Trophoblast cell (in vitro differentiated cells and primary cell): ENCODE results near the gene ERGIC1.
A peak's percentile ranks its signal among the peaks of the same experiment; 100 is the strongest.

ENCODE experiments used
- DNase-seq, 2 donors: peaks; one replicate each; pipeline ENCODE4 v3.0.0-alpha.2; 2016
- H2AFZ ChIP-seq: 2 replicates; pipeline ENCODE4 v1.6.1; 2013; ENCODE audit warnings: low read length, moderate library complexity, mild to moderate bottlenecking; ENCODE audit not compliant: insufficient read depth, poor library complexity
- H2AK5ac ChIP-seq: 2 replicates; pipeline ENCODE4 v1.6.1; 2013; ENCODE audit warnings: mild to moderate bottlenecking, low read length
- H2BK120ac ChIP-seq: 2 replicates; pipeline ENCODE4 v1.6.1; 2013; ENCODE audit warnings: low read length, mild to moderate bottlenecking, moderate library complexity; ENCODE audit not compliant: insufficient read depth, poor library complexity
- H2BK12ac ChIP-seq: 2 replicates; pipeline ENCODE4 v1.6.1; 2013; ENCODE audit warnings: mild to moderate bottlenecking, low read length, moderate library complexity
- H2BK5ac ChIP-seq: 2 replicates; pipeline ENCODE4 v1.6.1; 2013; ENCODE audit warnings: low read length, low read depth, moderate library complexity, mild to moderate bottlenecking; ENCODE audit not compliant: poor library complexity
- H3K14ac ChIP-seq: 2 replicates; pipeline ENCODE4 v1.6.1; 2013; ENCODE audit warnings: mild to moderate bottlenecking, low read length
- H3K18ac ChIP-seq: 2 replicates; pipeline ENCODE4 v1.6.1; 2013; ENCODE audit warnings: mild to moderate bottlenecking, low read length
- H3K23ac ChIP-seq: 2 replicates; pipeline ENCODE4 v1.6.1; 2013; ENCODE audit warnings: low read length
- H3K27ac ChIP-seq: 2 replicates; pipeline ENCODE4 v1.5.1; 2013; ENCODE audit warnings: low read depth, mild to moderate bottlenecking, inconsistent platforms, low read length, moderate library complexity
- H3K27me3 ChIP-seq: 2 replicates; pipeline ENCODE4 v1.6.1; 2013; ENCODE audit warnings: inconsistent platforms, mild to moderate bottlenecking, low read length, moderate library complexity; ENCODE audit not compliant: insufficient read depth
- H3K36me3 ChIP-seq, 2 experiments: 1 replicate in 1 of 2; 2 replicates in 1 of 2; pipeline ENCODE4 v1.6.1; 2013; ENCODE audit warnings: low read length in 2 of 2, mild to moderate bottlenecking in 2 of 2, moderate library complexity in 1 of 2; ENCODE audit not compliant: insufficient read depth in 2 of 2, control insufficient read depth in 1 of 2
- H3K4ac ChIP-seq: 2 replicates; pipeline ENCODE4 v1.6.1; 2013; ENCODE audit warnings: low read depth, mild to moderate bottlenecking, low read length, moderate library complexity
- H3K4me1 ChIP-seq, 2 experiments: 1 replicate in 1 of 2; 2 replicates in 1 of 2; pipeline ENCODE4 v1.6.1; 2013; ENCODE audit warnings: low read length in 2 of 2, mild to moderate bottlenecking in 2 of 2, moderate library complexity in 1 of 2; ENCODE audit not compliant: insufficient read depth in 2 of 2, control insufficient read depth in 1 of 2
- H3K4me2 ChIP-seq: 2 replicates; pipeline ENCODE4 v1.6.1; 2013; ENCODE audit warnings: inconsistent platforms, mild to moderate bottlenecking, low read length, moderate library complexity
- H3K4me3 ChIP-seq: 2 replicates; pipeline ENCODE4 v1.5.1; 2013; ENCODE audit warnings: mild to moderate bottlenecking, low read depth, low read length, inconsistent platforms
- H3K79me1 ChIP-seq: one replicate; pipeline ENCODE4 v1.6.1; 2013; ENCODE audit warnings: low read length
- H3K79me2 ChIP-seq: 2 replicates; pipeline ENCODE4 v1.6.1; 2013; ENCODE audit warnings: low read length, mild to moderate bottlenecking; ENCODE audit not compliant: control insufficient read depth, insufficient read depth, poor library complexity
- H3K9ac ChIP-seq: 2 replicates; pipeline ENCODE4 v1.6.1; 2013; ENCODE audit warnings: mild to moderate bottlenecking, low read length
- H3K9me3 ChIP-seq: 2 replicates; pipeline ENCODE4 v1.6.1; 2013; ENCODE audit warnings: low read depth, mild to moderate bottlenecking, control low read depth, inconsistent platforms, low read length; ENCODE audit not compliant: insufficient read depth
- H4K12ac ChIP-seq: 2 replicates; pipeline ENCODE4 v1.6.1; 2013; ENCODE audit warnings: low read depth, mild to moderate bottlenecking, low read length, moderate library complexity
- H4K8ac ChIP-seq: 2 replicates; pipeline ENCODE4 v1.6.1; 2013; ENCODE audit warnings: low read depth, mild to moderate bottlenecking, low read length, moderate library complexity
- H4K91ac ChIP-seq: one replicate; pipeline ENCODE4 v1.6.1; 2013; ENCODE audit warnings: low read depth, mild to moderate bottlenecking, low read length, moderate library complexity
- WGBS: extraction: QIAGEN DNeasy Blood & Tissue Kit; methylation state at CpG from one replicate; pipeline ENCODE4 v1.1.7; 2013; ENCODE audit warnings: missing lambda C conversion rate; ENCODE audit not compliant: insufficient read length, insufficient coverage; ENCODE audit errors: extremely low coverage; 5-methylcytosine and 5-hydroxymethylcytosine counted together

The ERGIC1 gene

GRCh38 chr5:172902497-172903472 is 68.7 kb downstream of the ERGIC1 start:
- Histone ChIP-seq H3K4me1 (peaks cover 44 to 62% of the 10 kb centered on the region in 2 experiments), H3K79me2 (peaks cover 13% of the 10 kb centered on the region), H3K9me3 (no peaks in the 10 kb centered on the region), H2BK120ac (peak overlapping the region; percentile 91), H3K23ac (no peak overlapping the region), H4K91ac (peak overlapping the region; percentile 94), H3K4me2 (no peak overlapping the region), H3K9ac (no peak overlapping the region), H3K18ac (peak overlapping the region; percentile 50), H3K27me3 (no peaks in the 10 kb centered on the region), H3K4ac (peak overlapping the region; percentile 54), H3K27ac (peak overlapping the region; percentile 91), H2BK12ac (peak overlapping the region; percentile 96), H3K4me3 (no peak overlapping the region), H4K8ac (peak overlapping the region; percentile 85), H2BK5ac (peak overlapping the region; percentile 89), H3K14ac (peak overlapping the region; percentile 46), H2AK5ac (peak overlapping the region; percentile 95), H4K12ac (peak overlapping the region; percentile 16), H3K36me3 (peaks cover 5 to 12% of the 10 kb centered on the region in 2 experiments), H2AFZ (no peak overlapping the region), H3K79me1 (peaks cover 43% of the 10 kb centered on the region)
- WGBS = no CpG with 5 or more reads among the region's 25 CpGs
- peak; percentile 81 to 87 for DNase-seq

GRCh38 chr5:172903790-172904189 is 69.7 kb downstream of the ERGIC1 start:
- Histone ChIP-seq H3K4ac (no peak overlapping the region), H3K9me3 (no peaks in the 10 kb centered on the region), H4K12ac (no peak overlapping the region), H4K8ac (peak overlapping the region; percentile 3), H2BK5ac (peak overlapping the region; percentile 39), H3K4me1 (peaks cover 40 to 54% of the 10 kb centered on the region in 2 experiments), H3K79me2 (peaks cover 11% of the 10 kb centered on the region), H2AK5ac (no peak overlapping the region), H3K14ac (peak overlapping the region; percentile 16), H3K9ac (no peak overlapping the region), H2BK12ac (peak overlapping the region; percentile 37), H2AFZ (no peak overlapping the region), H3K36me3 (peaks cover 5 to 12% of the 10 kb centered on the region in 2 experiments), H3K4me2 (no peak overlapping the region), H3K4me3 (no peak overlapping the region), H3K79me1 (peaks cover 40% of the 10 kb centered on the region), H3K18ac (no peak overlapping the region), H3K27ac (peak overlapping the region; percentile 96), H3K23ac (no peak overlapping the region), H2BK120ac (peak overlapping the region; percentile 21), H3K27me3 (no peaks in the 10 kb centered on the region), H4K91ac (peak overlapping the region; percentile 67)
- WGBS = no CpG with 5 or more reads among the region's 4 CpGs
- peak; percentile 91 for DNase-seq

- Histone ChIP-seq H2BK120ac (peak overlapping the region; percentile 82), H4K91ac (peak overlapping the region; percentile 97), H3K79me1 (peaks cover 40% of the 10 kb centered on the region), H3K4me2 (no peak overlapping the region), H2AFZ (peak overlapping the region; percentile 12), H3K4me3 (no peak overlapping the region), H4K12ac (no peak overlapping the region), H2AK5ac (peak overlapping the region; percentile 95), H3K27me3 (no peaks in the 10 kb centered on the region), H4K8ac (peak overlapping the region; percentile 59), H2BK5ac (peak overlapping the region; percentile 95), H2BK12ac (peak overlapping the region; percentile 90), H3K9me3 (no peaks in the 10 kb centered on the region), H3K4me1 (peaks cover 40 to 51% of the 10 kb centered on the region in 2 experiments), H3K79me2 (peaks cover 11% of the 10 kb centered on the region), H3K18ac (peak overlapping the region; percentile 84), H3K9ac (no peak overlapping the region), H3K4ac (peak overlapping the region; percentile 18), H3K36me3 (peaks cover 3 to 12% of the 10 kb centered on the region in 2 experiments), H3K23ac (no peak overlapping the region), H3K14ac (peak overlapping the region; percentile 70), H3K27ac (peak overlapping the region; percentile 96)
- DNase-seq = no peak
- WGBS = no CpG with 5 or more reads among the region's 4 CpGs
These were observed 70.2 kb downstream of the ERGIC1 start for GRCh38 chr5:172904312-172904642.

GRCh38 chr5:172904643-172905345 is 70.7 kb downstream of the ERGIC1 start:
- Histone ChIP-seq H2AFZ (peak overlapping the region; percentile 53), H2BK5ac (peak overlapping the region; percentile 95), H3K4ac (no peak overlapping the region), H3K36me3 (peaks cover 3 to 12% of the 10 kb centered on the region in 2 experiments), H3K27ac (peak overlapping the region; percentile 96), H3K27me3 (no peaks in the 10 kb centered on the region), H4K8ac (peak overlapping the region; percentile 73), H4K12ac (peak overlapping the region; percentile 51), H3K18ac (peak overlapping the region; percentile 84), H3K79me2 (peaks cover 11% of the 10 kb centered on the region), H3K9me3 (no peaks in the 10 kb centered on the region), H2BK12ac (peak overlapping the region; percentile 90), H3K23ac (no peak overlapping the region), H3K4me1 (peaks cover 40 to 51% of the 10 kb centered on the region in 2 experiments), H4K91ac (peak overlapping the region; percentile 97), H3K14ac (peak overlapping the region; percentile 78), H3K4me2 (no peak overlapping the region), H3K9ac (no peak overlapping the region), H2BK120ac (peak overlapping the region; percentile 82), H3K79me1 (peaks cover 40% of the 10 kb centered on the region), H2AK5ac (peak overlapping the region; percentile 95), H3K4me3 (no peak overlapping the region)
- DNase-seq = peak; percentile 98
- no CpG with 5 or more reads among the region's 13 CpGs for WGBS
